GM21529 (cell line): ENCODE data around the gene BIN1.
"Not testable (repeated sequence)": the region's sequence is repeated elsewhere in the genome, so short reads cannot be mapped to it uniquely, and the experiment has no call there.

Experiments used
- ATAC-seq: cut with Tn5 transposase; IDR thresholded peaks from one replicate; pipeline ENCODE4 v1.9.1; 2021; ENCODE audit not compliant: unreplicated experiment

BIN1 gene

GRCh38 chr2:127028745-127029144 is 78.2 kb downstream of the BIN1 start:
- not testable (repeated sequence) for ATAC-seq

- ATAC-seq: no peak
These were observed 79.2 kb downstream of the BIN1 start for GRCh38 chr2:127027715-127028114.

- ATAC-seq: peak; percentile 96
These were observed 81.4 kb downstream of the BIN1 start for GRCh38 chr2:127025359-127026166.

- ATAC-seq: no peak
These were observed 82.1 kb downstream of the BIN1 start for GRCh38 chr2:127024769-127025358.

GRCh38 chr2:127023504-127023903 is 83.5 kb downstream of the BIN1 start:
- ATAC-seq: no peak

GRCh38 chr2:127022817-127023216 is 84.1 kb downstream of the BIN1 start:
- ATAC-seq: no peak

- no peak for ATAC-seq
These were observed 86.4 kb downstream of the BIN1 start for GRCh38 chr2:127020536-127020935.

- no peak for ATAC-seq
These were observed 89.4 kb downstream of the BIN1 start for GRCh38 chr2:127017548-127017947.

GRCh38 chr2:127016329-127016728 is 90.6 kb downstream of the BIN1 start:
- ATAC-seq: no peak

- ATAC-seq: no peak
These were observed 91.6 kb downstream of the BIN1 start for GRCh38 chr2:127015106-127015910.

GRCh38 chr2:127014630-127015029 is 92.3 kb downstream of the BIN1 start:
- no peak for ATAC-seq

GRCh38 chr2:127014224-127014623 is 92.7 kb downstream of the BIN1 start:
- ATAC-seq: no peak

- ATAC-seq: no peak
These were observed 94.1 kb downstream of the BIN1 start for GRCh38 chr2:127012868-127013267.

GRCh38 chr2:127012215-127012614 is 94.7 kb downstream of the BIN1 start:
- no peak for ATAC-seq

GRCh38 chr2:127011796-127012195 is 95.2 kb downstream of the BIN1 start:
- ATAC-seq: no peak

GRCh38 chr2:127011231-127011661 is 95.7 kb downstream of the BIN1 start:
- ATAC-seq: no peak

- no peak for ATAC-seq
These were observed 98.5 kb downstream of the BIN1 start for GRCh38 chr2:127008265-127009015.

- ATAC-seq: no peak
These were observed 99.3 kb downstream of the BIN1 start for GRCh38 chr2:127007652-127008051.

GRCh38 chr2:127006962-127007361 is 100.0 kb downstream of the BIN1 start:
- no peak for ATAC-seq

GRCh38 chr2:127004893-127005600 is 101.9 kb downstream of the BIN1 start:
- ATAC-seq: no peak
